Brain pericyte (primary cell): ENCODE data around the gene MRPS10.
"Not testable (repeated sequence)": the region's sequence is repeated elsewhere in the genome, so short reads cannot be mapped to it uniquely, and the experiment has no call there.

Experiments used
- DNase-seq: peaks from one replicate; pipeline ENCODE4 v3.0.0-alpha.2; 2012; ENCODE audit warnings: low read depth, low spot score

Gene MRPS10

DNA sequence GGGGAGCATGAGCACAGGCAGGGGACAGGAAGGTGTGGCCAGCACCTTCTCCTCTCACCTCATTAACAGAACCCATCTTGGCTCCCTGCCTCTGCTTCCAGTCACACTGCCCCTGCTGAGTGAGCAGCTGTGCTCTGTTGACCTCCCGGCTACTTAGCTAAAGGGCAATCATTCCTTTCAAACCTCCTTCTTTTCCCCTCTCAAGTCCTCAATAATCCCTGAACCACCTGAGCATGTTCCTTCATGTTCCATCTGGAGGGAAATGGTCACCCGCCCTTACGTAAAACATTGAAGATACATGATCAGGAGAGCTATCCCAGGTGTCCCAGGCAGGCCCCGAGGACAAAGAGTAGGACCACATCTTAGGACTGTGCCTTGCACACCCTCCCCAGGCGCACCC, 21.7 kb upstream of the MRPS10 start:
- no peak for DNase-seq

DNA sequence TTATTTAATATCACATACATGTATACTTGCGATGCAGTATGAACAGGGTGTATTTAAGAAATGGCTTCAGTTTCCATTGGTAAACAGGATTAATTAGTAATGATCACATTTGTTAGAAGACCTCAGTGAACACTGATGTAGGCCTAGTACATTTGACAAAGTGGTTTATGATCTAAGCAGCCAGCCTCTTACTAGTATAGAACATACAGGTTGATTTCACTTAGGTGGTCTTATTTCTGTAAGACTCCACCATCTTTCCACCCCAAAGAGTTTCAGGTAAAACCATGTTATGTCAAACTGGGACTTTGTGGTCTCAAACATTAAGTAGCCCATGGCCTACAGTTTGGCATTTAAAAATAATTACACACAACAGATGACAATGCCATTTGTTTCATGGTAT, 20.2 kb upstream of the MRPS10 start:
- no peak for DNase-seq

DNA sequence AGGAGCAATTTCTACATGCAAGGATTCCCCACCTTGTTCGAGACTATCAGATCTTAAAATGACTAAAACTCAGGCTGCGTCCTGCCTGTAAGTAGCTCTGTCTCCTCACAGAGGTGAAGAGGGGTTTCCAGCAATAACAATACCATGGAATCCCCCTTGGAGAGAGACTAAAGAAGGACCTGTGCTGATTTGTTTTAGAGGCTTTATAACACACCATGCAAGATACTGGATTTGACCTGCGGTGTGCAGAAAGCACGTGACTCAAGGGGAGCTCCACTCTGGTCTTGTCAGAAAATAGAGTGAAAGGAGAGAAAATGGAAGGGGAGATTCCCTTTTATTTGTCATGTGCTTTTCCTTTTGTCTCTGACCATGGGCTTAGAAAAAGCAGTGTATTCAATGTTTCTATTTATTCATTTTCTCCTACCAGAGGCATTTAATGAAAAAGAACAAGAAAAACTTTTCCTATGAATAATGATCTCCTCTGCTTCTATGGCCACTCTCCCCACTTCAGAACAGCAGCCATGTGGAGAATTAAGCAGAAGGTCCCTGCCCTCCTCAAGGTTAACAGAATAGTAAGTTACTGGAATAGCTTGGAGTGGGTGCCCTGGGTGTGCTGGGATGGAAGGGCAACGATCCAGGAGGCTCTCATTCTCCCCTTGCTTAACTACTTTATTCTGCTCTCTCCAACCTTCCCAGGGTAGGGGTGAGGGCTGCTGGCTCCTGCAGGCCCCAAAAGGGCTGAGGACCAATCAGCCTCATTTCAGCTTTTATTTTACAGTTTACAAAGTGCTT, 19.2 kb upstream of the MRPS10 start:
- DNase-seq = no peak

DNA sequence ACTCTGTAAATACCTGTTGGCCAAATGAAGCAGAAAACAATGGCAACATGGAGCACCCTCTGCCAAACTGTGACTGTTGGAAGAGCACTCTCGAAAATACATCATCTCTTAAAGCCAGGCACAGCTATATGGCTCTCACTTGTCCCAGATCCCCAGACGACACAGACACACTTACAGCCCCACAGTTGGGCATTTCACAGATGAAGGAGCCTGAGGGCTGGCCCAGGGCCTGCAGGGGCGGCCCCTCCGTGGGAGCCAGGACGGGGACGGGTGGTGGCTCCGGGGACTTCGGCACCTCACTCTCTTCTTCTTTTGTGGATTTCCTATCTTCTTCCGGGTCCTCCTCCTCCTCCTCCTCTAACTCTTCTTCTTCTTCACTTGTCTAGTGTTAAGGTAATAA, 18.4 kb upstream of the MRPS10 start:
- DNase-seq = no peak

GRCh38 chr6:42232035-42232434, 14.4 kb upstream of the MRPS10 start:
- no peak for DNase-seq

GRCh38 chr6:42230345-42231321, 13.0 kb upstream of the MRPS10 start:
- DNase-seq = no peak

GRCh38 chr6:42229506-42230119, 12.0 kb upstream of the MRPS10 start:
- no peak for DNase-seq

DNA sequence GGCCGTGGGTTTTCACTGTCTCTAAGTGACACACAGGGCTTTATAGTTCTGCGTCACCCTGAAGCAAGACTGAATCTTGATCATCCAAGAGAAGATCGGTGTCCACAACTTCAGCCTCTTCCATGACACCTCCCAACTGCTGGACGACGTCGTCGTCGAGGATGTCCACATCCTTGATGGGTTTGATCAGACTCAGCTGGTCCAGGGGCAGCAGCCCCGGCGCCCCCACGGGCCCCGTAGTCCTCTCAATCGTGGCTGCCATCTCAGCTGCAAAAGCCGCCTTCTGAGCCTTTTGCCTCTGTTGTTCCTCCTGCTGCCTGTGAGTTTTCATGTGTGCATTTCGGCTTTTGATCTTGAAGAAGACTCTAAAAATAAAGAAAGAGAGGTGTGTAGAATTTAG, 10.6 kb upstream of the MRPS10 start:
- no peak for DNase-seq

DNA sequence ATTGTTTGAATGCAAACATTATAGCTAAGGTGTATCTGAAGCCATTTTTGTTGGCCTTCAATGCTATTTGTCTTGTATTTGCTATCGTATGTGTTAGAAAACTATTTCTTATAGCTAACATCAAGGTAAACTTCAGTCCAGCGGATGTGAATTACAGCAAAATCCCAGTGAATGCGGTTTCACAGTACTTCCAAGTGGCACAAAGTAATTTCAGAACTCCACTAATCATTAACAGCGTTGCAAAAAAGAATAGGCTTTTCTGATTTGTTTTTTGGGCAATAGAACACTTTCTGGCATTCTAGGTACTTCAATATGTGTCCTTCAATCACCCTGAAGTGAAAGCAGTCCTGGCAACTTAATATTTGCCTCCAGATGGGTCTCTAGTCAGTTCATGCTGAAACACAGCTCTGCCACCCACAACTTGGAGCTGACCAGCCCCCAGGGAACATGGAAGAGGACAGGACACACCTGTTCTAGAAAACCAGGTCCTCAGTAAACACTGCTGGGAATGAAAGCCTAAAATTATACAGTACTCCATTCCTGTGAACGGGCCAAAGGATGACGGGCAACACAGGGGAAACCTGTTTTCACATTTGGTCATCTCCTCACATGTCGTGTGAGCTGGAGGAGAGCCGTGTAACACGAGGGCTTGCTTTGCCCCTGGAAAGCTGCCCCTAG, 9.7 kb upstream of the MRPS10 start:
- no peak for DNase-seq

- DNase-seq = no peak
Measured at GRCh38 chr6:42226645-42227143, 9.0 kb upstream of the MRPS10 start.

DNA sequence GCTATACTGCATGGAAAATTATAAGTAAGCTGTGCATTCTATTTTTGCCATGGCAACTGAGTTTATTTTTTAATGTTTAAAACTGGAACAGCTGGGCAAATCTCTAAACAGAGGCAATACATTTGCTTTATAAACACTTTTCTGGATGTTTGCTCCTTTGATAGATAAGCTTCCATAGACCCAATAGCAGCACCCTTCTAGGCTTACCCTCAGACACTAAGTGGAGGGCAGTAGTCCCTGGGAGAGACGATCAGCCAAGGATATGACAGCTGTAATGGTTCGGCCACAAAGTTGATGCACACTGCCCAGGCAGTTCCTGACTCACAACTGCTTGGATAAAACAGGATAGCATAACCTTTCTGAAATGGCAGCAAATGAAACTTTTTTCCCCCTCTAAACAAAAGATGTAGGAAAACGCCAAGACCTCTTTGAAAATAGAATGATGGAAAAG, 8.5 kb upstream of the MRPS10 start:
- DNase-seq = no peak

DNA sequence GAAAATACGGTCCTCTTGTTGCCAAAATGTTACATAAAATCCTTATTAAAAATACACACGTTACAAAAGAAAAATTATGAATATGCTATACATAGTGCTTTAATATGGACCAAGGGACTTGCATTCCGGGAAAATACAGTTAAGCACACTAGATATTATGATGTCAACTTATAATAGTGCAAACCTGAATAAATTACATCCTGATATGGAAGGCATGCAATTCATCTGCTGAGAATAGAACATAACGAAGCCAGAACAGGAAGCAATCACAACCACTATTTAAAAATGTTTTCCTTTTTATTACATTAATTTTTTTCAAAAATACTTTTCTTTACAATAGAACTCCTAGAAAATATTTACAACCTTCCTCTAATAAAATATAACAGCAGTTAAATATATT, 7.8 kb upstream of the MRPS10 start:
- no peak for DNase-seq

DNA sequence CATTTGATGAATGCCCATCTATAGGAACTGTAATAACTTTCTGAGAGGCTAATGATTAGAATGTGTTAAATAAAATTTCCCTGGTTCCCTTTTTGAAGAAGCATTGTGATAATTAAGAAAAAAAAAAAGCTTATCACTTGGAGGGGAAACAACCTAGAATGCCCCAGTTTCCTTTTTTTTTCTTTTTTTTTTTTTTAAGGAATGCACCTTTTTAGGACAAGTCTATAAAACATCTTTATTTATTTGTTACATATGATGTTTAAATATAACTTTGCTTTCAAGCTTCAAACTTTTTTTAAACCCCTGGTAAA, 7.3 kb upstream of the MRPS10 start:
- no peak for DNase-seq

DNA sequence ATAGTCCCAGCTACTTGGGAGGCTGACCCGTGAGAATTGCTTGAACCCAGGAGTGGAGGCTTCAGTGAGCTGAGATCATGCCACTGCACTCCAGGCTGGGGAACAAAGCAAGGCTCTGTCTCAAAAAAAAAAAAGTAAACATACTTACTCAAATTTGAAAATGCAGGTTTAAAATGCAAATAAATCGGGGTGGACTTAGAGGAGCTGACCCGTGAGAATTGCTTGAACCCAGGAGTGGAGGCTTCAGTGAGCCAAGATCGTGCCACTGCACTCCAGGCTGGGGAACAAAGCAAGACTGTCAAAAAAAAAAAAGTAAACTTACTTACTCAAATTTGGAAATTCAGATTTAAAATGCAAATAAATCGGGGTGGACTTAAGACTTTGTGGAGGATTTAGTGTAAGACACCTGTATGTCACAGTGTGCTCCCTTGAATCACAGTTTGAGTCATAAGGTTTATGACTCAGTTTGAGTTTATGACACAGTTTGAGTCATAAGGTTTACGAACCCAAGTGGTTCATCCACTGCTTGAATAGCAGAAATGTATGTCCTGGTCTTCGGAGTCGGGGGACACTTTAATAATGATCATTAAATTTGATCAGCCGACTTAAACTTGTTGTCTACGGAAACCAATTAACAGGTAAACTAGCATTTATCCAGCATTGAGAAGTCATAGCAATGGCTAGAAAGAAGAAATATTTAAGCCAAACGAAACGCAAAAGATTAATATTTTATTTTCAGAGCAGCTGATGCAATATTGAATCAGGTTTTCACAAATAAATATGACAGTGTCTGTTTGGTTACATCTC, 6.8 kb upstream of the MRPS10 start:
- peak; percentile 52 for DNase-seq

DNA sequence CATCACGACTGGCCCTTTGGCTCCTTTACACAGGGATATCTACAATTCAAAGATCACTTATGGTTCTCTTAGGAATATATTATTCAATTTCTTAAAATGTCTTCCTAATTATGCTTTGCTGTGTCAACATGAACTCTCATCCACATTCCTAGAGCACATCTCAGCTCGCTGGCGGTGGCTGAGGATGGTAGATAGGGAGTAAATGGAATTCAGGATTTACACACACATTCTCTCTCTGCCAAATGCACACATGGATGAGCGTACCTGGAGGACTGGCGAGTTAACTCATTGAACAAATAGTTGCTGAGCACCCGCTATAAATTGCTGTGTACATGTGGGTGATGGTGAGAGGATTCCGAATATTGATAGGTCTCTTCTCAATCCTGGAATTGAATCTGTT, 4.8 kb upstream of the MRPS10 start:
- DNase-seq = no peak

DNA sequence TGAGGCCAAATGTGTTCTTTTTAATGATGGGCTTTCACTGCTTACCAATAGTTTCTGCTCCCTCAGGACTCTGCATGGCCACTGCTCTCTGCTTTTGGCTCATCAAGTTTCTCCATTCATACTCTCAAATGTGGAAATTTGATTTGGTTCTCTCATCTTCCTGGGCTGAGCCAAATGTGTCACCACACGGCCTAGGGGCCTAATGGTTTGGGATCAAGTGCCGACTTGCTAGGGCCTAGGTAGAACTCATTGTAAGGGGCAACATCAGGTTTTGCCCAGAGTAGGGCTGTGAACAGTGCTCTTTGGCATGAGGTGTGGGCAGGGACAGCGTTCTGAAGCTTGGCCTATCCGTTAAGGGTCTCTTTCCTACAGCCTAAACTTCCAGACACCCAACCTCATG, 3.9 kb upstream of the MRPS10 start:
- no peak for DNase-seq

- no peak for DNase-seq
Measured at GRCh38 chr6:42220807-42221206, 3.1 kb upstream of the MRPS10 start.

- DNase-seq = no peak
Measured at GRCh38 chr6:42217157-42217518, 523 bp downstream of the MRPS10 start.

DNA sequence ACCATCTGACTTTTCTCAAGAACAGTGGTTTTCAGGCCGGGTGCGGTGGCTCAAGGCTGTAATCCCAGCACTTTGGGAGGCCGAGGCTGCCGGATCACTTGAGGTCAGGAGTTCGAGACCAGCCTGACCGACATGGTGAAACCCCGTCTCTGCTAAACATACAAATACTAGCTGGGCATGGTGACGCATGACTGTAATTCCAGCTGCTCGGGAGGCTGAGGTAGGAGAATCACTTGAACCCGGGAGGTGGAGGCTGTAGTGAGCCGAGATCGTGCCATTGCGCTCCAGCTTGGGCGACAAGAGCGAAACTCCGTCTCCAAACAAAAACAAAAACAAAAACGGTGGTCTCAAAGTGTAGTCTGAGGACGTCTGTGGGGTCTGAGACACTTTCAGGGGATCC, 1.2 kb downstream of the MRPS10 start:
- not testable (repeated sequence) for DNase-seq

DNA sequence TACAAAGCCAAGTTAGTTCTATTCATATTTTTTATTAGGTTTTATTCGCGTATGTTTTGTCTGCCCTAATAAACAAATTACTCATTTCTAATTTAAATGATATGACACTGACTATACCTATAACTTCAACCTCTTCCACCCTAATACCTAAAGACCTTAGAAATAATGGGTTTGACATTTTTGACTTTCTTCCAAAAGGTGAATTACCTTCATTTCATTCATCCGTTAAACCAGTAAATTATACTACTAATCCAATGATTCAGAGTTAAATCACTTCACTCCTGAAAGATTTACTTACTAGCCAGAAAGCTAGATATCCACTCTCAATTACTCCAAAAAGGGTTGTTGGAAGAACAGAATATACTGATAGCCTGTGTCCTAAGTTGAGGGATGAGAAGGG, 5.2 kb downstream of the MRPS10 start:
- DNase-seq = no peak

GRCh38 chr6:42211726-42212125, 5.9 kb downstream of the MRPS10 start:
- no peak for DNase-seq
